PC-3 (cell line): ENCODE measurements around the gene TMEM233. TPM values are rescaled to one million over a fixed set of nuclear protein-coding genes. Genes with fewer than 3 reads are reported as not detected.

Experiments used
- ATAC-seq: fragments of 200-7000 bp; cut with Tn5 transposase; 2 replicates; pipeline ENCODE4 v1.9.1; 2020; ENCODE audit warnings: mild to moderate bottlenecking, moderate library complexity
- Bru-seq: library from RNA; stranded (reverse); fragments of 400-500 nt; gene quantifications from one replicate; lab custom pipeline; 2021; lab: Mats Ljungman, UMichigan
- BruChase-seq, 2 experiments: library from RNA; stranded (reverse); fragments of 400-500 nt; gene quantifications; one replicate each; lab custom pipeline; 2021; lab: Mats Ljungman, UMichigan
- BruUV-seq: library from RNA; stranded (reverse); fragments of 400-500 nt; replicated peaks from 2 replicates; lab custom pipeline; 2021; lab: Mats Ljungman, UMichigan
- CTCF ChIA-PET: fragments of 300-600 bp; sonication (Branson Sonifier 250); formaldehyde crosslinking; loops from one replicate; lab custom pipeline; 2022; ENCODE audit warnings: antibody characterized with exemption; lab: Charles Lee
- POLR2A ChIA-PET: fragments of 300-600 bp; sonication (Branson Sonifier 250); formaldehyde crosslinking; loops from one replicate; lab custom pipeline; 2022; ENCODE audit warnings: antibody characterized with exemption; ENCODE audit not compliant: unreplicated experiment; lab: Charles Lee
- DNase-seq: peaks from one replicate; pipeline ENCODE4 v3.0.0-alpha.2; 2015
- H2AFZ ChIP-seq: fragments of 300-600 bp; sonication (generic); 2 replicates; pipeline ENCODE4 v1.6.0; 2016; ENCODE audit warnings: antibody characterized with exemption, low read length
- H3F3A ChIP-seq: fragments of 300-600 bp; sonication (generic); one replicate; pipeline ENCODE4 v1.6.0; 2017; ENCODE audit warnings: antibody characterized with exemption, low read length, control low read depth, mild to moderate bottlenecking; ENCODE audit not compliant: unreplicated experiment
- H3K27ac ChIP-seq: fragments of 300-600 bp; sonication (generic); 2 replicates; pipeline ENCODE4 v1.5.1; 2016; ENCODE audit warnings: mild to moderate bottlenecking, low read length
- H3K27me3 ChIP-seq: fragments of 300-600 bp; sonication (generic); 2 replicates; pipeline ENCODE4 v1.6.1; 2016; ENCODE audit warnings: low read length, mixed read lengths
- H3K36me3 ChIP-seq: fragments of 300-600 bp; sonication (generic); 2 replicates; pipeline ENCODE4 v1.6.1; 2016; ENCODE audit warnings: low read depth, mixed run types, low read length, mixed read lengths
- H3K4me1 ChIP-seq: fragments of 300-600 bp; sonication (generic); 2 replicates; pipeline ENCODE4 v1.5.1; 2016; ENCODE audit warnings: low read length; ENCODE audit not compliant: insufficient read depth
- H3K4me2 ChIP-seq: fragments of 300-600 bp; sonication (generic); 2 replicates; pipeline ENCODE4 v1.6.0; 2016; ENCODE audit warnings: low read length
- H3K4me3 ChIP-seq: fragments of 300-600 bp; sonication (generic); 2 replicates; pipeline ENCODE4 v1.5.1; 2016; ENCODE audit warnings: mild to moderate bottlenecking, low read length, mixed read lengths
- H3K79me2 ChIP-seq: fragments of 300-600 bp; sonication (generic); 2 replicates; pipeline ENCODE4 v1.6.1; 2017; ENCODE audit warnings: low read length, mixed read lengths
- H3K9ac ChIP-seq: fragments of 300-600 bp; sonication (generic); 2 replicates; pipeline ENCODE4 v1.6.0; 2016; ENCODE audit warnings: mild to moderate bottlenecking, low read length
- H3K9me2 ChIP-seq: fragments of 300-600 bp; sonication (generic); replicated peaks from 2 replicates; pipeline ENCODE4 v1.6.1; 2016; ENCODE audit warnings: mixed run types, low read length, mixed read lengths
- H3K9me3 ChIP-seq: fragments of 300-600 bp; sonication (generic); 2 replicates; pipeline ENCODE4 v1.6.1; 2016; ENCODE audit warnings: low read length, mixed read lengths
- H4K20me1 ChIP-seq: fragments of 300-600 bp; sonication (generic); 2 replicates; pipeline ENCODE4 v1.6.1; 2016; ENCODE audit warnings: low read length, mixed read lengths
- EZH2 ChIP-seq: fragments of 300-600 bp; sonication (generic); IDR thresholded peaks from one replicate; pipeline ENCODE4 v1.6.1; 2017; ENCODE audit warnings: antibody characterized with exemption, mild to moderate bottlenecking, low read length; ENCODE audit not compliant: unreplicated experiment
- EZH2phosphoT487 ChIP-seq: fragments of 300-600 bp; sonication (generic); IDR thresholded peaks from 2 replicates; pipeline ENCODE4 v1.6.1; 2018; ENCODE audit warnings: mild to moderate bottlenecking, antibody characterized with exemption, low read length, borderline replicate concordance
- intact Hi-C: fragments of 100-400 bp; cut with micrococcal nuclease; formaldehyde crosslinking; loops from 2 replicates; pipeline ENCODE4 v1.9.0; 2023
- long read RNA-seq: library from polyadenylated mRNA; unstranded; transcript quantifications from one replicate; pipeline ENCODE4 v2.0.0, GENCODE V29; 2021; ENCODE audit not compliant: unreplicated experiment
- total RNA-seq: library from RNA; depleted of rRNA; stranded (reverse); fragments of >200 nt; gene quantifications from 2 replicates; pipeline ENCODE4 v1.2.3, GENCODE V29; 2014; rRNA removed
- TF ChIP-seq, protein P1 (sequence below): fragments of 300-600 bp; sonication (generic); conservative IDR thresholded peaks from 2 replicates; pipeline ENCODE4 v1.5.1; 2017; ENCODE audit warnings: antibody characterized with exemption, low read depth, mild to moderate bottlenecking, low read length

Gene TMEM233
- total RNA-seq: not detected in 2 replicates
- Bru-seq, nascent RNA: percentile 4 among the genes with signal in this experiment
- percentile 6 among the genes with signal in this experiment for BruChase-seq, experiment 1, labeled RNA remaining after a 6-hour chase
- percentile 3 among the genes with signal in this experiment for BruChase-seq, experiment 2, labeled RNA remaining after a 2-hour chase
- long read RNA-seq, partial matches to known transcripts: 0 of 1 reads
- long read RNA-seq, other reads (novel, unspliced or antisense): 1 of 1 reads

DNA sequence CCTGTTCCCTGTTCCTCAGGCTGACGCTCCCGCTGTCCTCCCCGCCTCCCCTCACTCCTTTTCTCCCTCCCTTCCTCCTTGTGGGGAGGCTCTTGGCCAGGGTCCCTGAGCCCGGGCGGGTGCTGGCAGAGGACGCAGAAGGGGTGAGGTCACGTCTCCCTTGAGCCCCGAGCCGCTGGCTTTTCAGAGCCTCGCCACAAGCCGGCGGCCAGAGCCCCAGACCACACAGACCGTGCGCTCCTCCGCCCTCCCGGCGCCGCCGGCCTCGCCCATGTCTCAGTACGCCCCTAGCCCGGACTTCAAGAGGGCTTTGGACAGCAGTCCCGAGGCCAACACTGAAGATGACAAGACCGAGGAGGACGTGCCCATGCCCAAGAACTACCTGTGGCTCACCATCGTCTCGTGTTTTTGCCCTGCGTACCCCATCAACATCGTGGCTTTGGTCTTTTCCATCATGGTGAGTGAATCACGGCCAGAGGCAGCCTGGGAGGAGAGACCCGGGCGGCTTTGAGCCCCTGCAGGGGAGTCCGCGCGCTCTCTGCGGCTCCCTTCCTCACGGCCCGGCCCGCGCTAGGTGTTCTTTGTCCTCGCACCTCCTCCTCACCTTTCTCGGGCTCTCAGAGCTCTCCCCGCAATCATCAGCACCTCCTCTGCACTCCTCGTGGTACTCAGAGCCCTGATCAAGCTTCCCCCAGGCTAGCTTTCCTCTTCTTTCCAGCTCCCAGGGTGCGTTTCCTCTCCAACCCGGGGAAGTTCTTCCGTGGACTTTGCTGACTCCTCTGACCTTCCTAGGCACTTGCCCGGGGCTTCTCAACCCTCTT lies at the start of gene TMEM233:
Gene TMEM233 (plus strand): TSS at position 197 of the 821 bp plus-strand sequence. CDS start 75 bp downstream, at position 272.
- Histone ChIP-seq H3K4me2 (no peak within 1 kb of the TSS), H3K4me3 (no peak within 1 kb of the TSS), H3K36me3 (no peaks in the 10 kb centered on the region), H3K9me3 (no peaks in the 10 kb centered on the region), H3F3A (no peaks in the 10 kb centered on the region), H4K20me1 (no peaks in the 10 kb centered on the region), H3K9me2 (no peaks in the 10 kb centered on the region), H2AFZ (no peak within 1 kb of the TSS), H3K4me1 (no peaks in the 10 kb centered on the region), H3K27me3 (peaks cover 84% of the 10 kb centered on the region), H3K9ac (no peak within 1 kb of the TSS), H3K27ac (no peak within 1 kb of the TSS), H3K79me2 (no peaks in the 10 kb centered on the region)
- POLR2A ChIA-PET: no interaction called here
- ATAC-seq (no peak), DNase-seq (no peak)
- TF ChIP-seq, protein P1, sequence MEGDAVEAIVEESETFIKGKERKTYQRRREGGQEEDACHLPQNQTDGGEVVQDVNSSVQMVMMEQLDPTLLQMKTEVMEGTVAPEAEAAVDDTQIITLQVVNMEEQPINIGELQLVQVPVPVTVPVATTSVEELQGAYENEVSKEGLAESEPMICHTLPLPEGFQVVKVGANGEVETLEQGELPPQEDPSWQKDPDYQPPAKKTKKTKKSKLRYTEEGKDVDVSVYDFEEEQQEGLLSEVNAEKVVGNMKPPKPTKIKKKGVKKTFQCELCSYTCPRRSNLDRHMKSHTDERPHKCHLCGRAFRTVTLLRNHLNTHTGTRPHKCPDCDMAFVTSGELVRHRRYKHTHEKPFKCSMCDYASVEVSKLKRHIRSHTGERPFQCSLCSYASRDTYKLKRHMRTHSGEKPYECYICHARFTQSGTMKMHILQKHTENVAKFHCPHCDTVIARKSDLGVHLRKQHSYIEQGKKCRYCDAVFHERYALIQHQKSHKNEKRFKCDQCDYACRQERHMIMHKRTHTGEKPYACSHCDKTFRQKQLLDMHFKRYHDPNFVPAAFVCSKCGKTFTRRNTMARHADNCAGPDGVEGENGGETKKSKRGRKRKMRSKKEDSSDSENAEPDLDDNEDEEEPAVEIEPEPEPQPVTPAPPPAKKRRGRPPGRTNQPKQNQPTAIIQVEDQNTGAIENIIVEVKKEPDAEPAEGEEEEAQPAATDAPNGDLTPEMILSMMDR: no peak
- TF ChIP-seq EZH2: no peak
- TF ChIP-seq EZH2phosphoT487: no peak
- CTCF ChIA-PET: no interaction called here
- intact Hi-C loops: no loop called here
- no TSS peak for BruUV-seq

GRCh38 chr12:119544765-119545625 lies 48.6 kb upstream of the TMEM233 start:
- Histone ChIP-seq H3K9me2 (no peaks in the 10 kb centered on the region), H3K4me3 (no peak overlapping the region), H3K79me2 (no peaks in the 10 kb centered on the region), H3K9me3 (no peaks in the 10 kb centered on the region), H3K9ac (no peak overlapping the region), H3K36me3 (no peaks in the 10 kb centered on the region), H3F3A (no peaks in the 10 kb centered on the region), H3K4me1 (no peaks in the 10 kb centered on the region), H4K20me1 (no peaks in the 10 kb centered on the region), H3K27me3 (peaks cover 26% of the 10 kb centered on the region), H3K27ac (no peak overlapping the region), H2AFZ (no peak overlapping the region), H3K4me2 (no peak overlapping the region)
- no TSS peak for BruUV-seq
- peak; percentile 85 for DNase-seq
- POLR2A ChIA-PET: no interaction called here
- TF ChIP-seq, protein P1: peak; percentile 93
- no peak for TF ChIP-seq EZH2
- intact Hi-C loops: loop anchor here (1.0 to 5.0 kb wide), 4 partner anchors 101 to 1140 kb away; no protein-coding TSS in a partner anchor
- CTCF ChIA-PET: interaction anchor here (0.5 to 1.3 kb wide), 4 partner anchors 97 to 1167 kb away, joined by 3 to 9 read pairs (median 4); no protein-coding TSS in a partner anchor
- ATAC-seq: peak; percentile 94
